Peyer's patch (tissue), 4 donors: ENCODE results near the gene RUNX1.
A peak's percentile ranks its signal among the peaks of the same experiment; 100 is the strongest.

Experiments used
- POLR2A ChIP-seq, 2 donors: fragments of 450-650 bp; IDR thresholded peaks; one replicate each; pipeline ENCODE4 v1.5.1; 2017; ENCODE audit warnings: antibody characterized with exemption in 2 of 2, mild to moderate bottlenecking in 2 of 2, moderate library complexity in 2 of 2
- TF ChIP-seq, protein P1 (sequence below), 6 experiments: fragments of 450-650 bp in 4 of 6; fragments of 200-600 bp in 2 of 6; sonication (generic) in 1 of 6; IDR thresholded peaks; one replicate each; pipeline ENCODE4 v1.5.1; 2017 to 2019; ENCODE audit warnings: antibody characterized with exemption in 6 of 6, mild to moderate bottlenecking in 3 of 6, moderate library complexity in 1 of 6

DNA sequence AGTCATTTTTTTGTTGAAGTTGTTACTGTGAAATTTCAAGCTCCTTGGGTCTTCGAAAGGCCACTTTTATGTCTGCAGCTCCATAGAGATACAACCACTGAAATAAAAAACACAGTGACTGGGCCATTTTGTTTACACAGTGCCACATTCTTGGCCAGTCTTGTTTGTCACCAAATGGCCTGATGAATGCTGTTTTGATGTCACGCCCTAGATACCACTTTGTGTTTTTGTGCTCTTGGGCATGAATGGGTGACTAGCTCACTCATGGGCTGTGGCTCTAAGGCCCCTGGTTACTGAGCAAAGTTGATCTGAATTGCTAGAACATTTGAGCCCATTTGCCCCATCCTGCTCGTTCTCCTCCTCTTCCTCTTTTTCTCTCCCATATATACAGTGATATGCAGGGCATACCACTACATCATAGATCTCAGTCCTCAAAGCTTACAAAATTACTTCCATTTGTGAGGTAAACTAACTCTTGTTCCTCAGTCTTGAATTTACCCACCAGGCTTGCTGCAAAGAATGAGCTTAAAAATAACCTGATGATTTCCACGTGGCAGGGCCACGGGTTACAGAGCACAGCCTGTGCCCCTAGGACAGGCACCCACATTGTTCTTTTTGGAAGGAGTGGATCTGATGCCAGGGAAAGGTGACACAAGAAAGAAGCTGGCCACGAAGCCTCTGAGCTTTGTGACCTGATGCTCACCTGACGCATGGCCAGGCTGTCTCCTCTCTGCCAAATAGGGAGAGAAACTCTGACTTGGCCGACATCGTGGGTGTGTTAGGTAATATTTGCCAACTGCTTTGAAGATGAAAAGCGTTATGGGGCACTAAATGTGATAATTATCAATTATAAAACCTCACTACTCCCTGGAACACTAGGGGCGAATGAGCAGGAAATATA, 92.4 kb downstream of the RUNX1 start:
- TF ChIP-seq, protein P1, sequence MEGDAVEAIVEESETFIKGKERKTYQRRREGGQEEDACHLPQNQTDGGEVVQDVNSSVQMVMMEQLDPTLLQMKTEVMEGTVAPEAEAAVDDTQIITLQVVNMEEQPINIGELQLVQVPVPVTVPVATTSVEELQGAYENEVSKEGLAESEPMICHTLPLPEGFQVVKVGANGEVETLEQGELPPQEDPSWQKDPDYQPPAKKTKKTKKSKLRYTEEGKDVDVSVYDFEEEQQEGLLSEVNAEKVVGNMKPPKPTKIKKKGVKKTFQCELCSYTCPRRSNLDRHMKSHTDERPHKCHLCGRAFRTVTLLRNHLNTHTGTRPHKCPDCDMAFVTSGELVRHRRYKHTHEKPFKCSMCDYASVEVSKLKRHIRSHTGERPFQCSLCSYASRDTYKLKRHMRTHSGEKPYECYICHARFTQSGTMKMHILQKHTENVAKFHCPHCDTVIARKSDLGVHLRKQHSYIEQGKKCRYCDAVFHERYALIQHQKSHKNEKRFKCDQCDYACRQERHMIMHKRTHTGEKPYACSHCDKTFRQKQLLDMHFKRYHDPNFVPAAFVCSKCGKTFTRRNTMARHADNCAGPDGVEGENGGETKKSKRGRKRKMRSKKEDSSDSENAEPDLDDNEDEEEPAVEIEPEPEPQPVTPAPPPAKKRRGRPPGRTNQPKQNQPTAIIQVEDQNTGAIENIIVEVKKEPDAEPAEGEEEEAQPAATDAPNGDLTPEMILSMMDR (IDR thresholded peaks at IDR 0.05): peak in 1 of 6 experiments; percentile 3
- no peak for TF ChIP-seq POLR2A (IDR thresholded peaks at IDR 0.05)
